ENCODE data around the gene RNF144A. TPM values are rescaled to one million over a fixed set of nuclear protein-coding genes. Genes with fewer than 3 reads are reported as not detected.

Gene RNF144A
- total RNA-seq, 1 experiment from 2014 or later: 10.6 TPM

DNA sequence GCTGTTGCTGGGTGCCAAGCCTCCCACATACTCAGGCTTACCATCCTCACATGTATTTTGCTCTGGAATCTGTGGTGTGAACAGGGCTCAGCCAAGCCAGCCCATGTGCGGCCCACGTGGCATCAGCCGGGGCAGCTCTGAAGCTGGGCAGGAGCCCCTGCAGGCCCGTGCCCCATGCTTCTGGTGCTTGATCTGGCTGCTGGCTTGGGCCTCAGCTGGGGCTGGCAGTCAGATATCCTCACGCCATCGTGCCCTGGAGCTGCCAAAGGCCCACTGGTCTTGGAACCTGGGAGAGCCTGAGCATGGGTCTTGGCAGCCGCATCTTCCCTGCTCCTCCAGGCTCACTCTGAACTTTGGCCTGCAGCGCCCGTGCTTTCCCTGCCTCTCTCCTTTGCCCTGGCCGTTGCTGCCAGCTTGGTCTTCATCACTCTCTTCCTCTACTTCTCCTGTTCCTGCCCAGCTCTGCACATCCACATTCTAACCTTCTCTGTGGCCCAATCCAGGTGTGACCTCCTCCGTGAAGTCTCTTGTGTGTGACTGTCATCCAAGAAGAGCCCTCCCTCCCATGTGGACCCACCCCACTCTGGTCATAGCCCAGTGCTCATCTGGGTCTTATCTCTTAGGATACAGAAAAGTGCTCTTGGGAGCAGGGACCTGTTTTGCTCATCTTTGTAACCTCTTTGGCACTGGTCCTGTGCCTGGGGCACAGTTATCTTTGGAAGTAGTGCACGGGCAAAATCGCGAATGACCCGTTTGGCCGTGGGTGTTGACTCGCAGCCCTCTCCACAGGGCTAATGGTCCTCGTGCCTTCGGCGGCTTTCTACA lies 116.1 kb downstream of the RNF144A start:
- no peak overlapping the region for H3K18ac ChIP-seq (ENCODE audit: insufficient read length, low read depth, low read length)
- no peak overlapping the region for H3K56ac ChIP-seq (ENCODE audit: insufficient read length, low read depth, low read length)
- no peak overlapping the region for H3K9ac ChIP-seq (ENCODE audit: extremely low read depth, insufficient read length, low read length)
- no peak overlapping the region for H3K23ac ChIP-seq (ENCODE audit: insufficient read length, low read depth, low read length)
- no peak overlapping the region for H2BK20ac ChIP-seq (ENCODE audit: low read depth, low read length, poor library complexity, severe bottlenecking)
- no peak overlapping the region; a peak in 1 of 7 replicates for H3K27ac Mint-ChIP-seq
- no peaks in the 10 kb centered on the region for H3K23me2 ChIP-seq (ENCODE audit: insufficient read length, low read depth, low read length, poor library complexity, severe bottlenecking)
- H3K14ac ChIP-seq (ENCODE audit: insufficient read depth, low read length): no peak overlapping the region
- no peaks in the 10 kb centered on the region for H3K9me3 ChIP-seq (ENCODE audit: control insufficient read depth, low read depth, low read length)
- H4K91ac ChIP-seq (ENCODE audit: insufficient read length, low read depth, low read length): no peak overlapping the region
- H3K4ac ChIP-seq (ENCODE audit: low read depth, low read length): no peak overlapping the region
- H2BK12ac ChIP-seq (ENCODE audit: insufficient read length, low read depth, low read length): no peak overlapping the region
- no peak overlapping the region for H3K4me3 Mint-ChIP-seq
- H2AFZ ChIP-seq (ENCODE audit: low read length): no peak overlapping the region
- no peak overlapping the region for H3K4me2 ChIP-seq (ENCODE audit: insufficient read depth, insufficient read length, low read length)
- no peaks in the 10 kb centered on the region for H3K79me1 ChIP-seq (ENCODE audit: insufficient read depth, low read depth, low read length, poor library complexity, severe bottlenecking)
- no peaks in the 10 kb centered on the region for H4K20me1 ChIP-seq (ENCODE audit: control insufficient read depth, insufficient read depth, insufficient read length)
- no peak overlapping the region for H2BK120ac ChIP-seq (ENCODE audit: low read depth, low read length, poor library complexity, severe bottlenecking)
- H3K27ac ChIP-seq (ENCODE audit: insufficient read length, low read depth, low read length): no peak overlapping the region
- no peak overlapping the region for H4K5ac ChIP-seq (ENCODE audit: insufficient read length, low read depth, low read length)
- no peak overlapping the region for H3T11ph ChIP-seq (ENCODE audit: low read length)
- no peaks in the 10 kb centered on the region; the same call in 1 of the 2 replicates for H3K27me3 Mint-ChIP-seq (ENCODE audit: low read depth)
- no peak for DNase-seq
- no peaks in the 10 kb centered on the region for H3K9me3 Mint-ChIP-seq
- no CpG with 5 or more reads among the region's 20 CpGs for WGBS (ENCODE audit: extremely low coverage, insufficient read length, low lambda C conversion rate)
- no peaks in the 10 kb centered on the region for H3K4me1 ChIP-seq (ENCODE audit: insufficient read depth, low read length)
- no peak overlapping the region for H2BK15ac ChIP-seq (ENCODE audit: low read depth, low read length)
- H3K79me2 ChIP-seq (ENCODE audit: insufficient read depth, low read length): no peaks in the 10 kb centered on the region
- H2AK5ac ChIP-seq (ENCODE audit: insufficient read length, low read length): no peak overlapping the region
- H4K8ac ChIP-seq (replicated peaks; ENCODE audit: insufficient read length, low read depth, low read length): no peak overlapping the region
- no peaks in the 10 kb centered on the region for H3K27me3 ChIP-seq (ENCODE audit: insufficient read depth, low read length)
- no peaks in the 10 kb centered on the region; a peak in 1 of 4 replicates for H3K4me1 Mint-ChIP-seq
- H3K36me3 Mint-ChIP-seq (ENCODE audit: insufficient read depth in 1 of 3, low read depth in 3 of 3): peaks cover 4 to 18% (median 4%) of the 10 kb centered on the region in 3 experiments
- H2BK5ac ChIP-seq (ENCODE audit: insufficient read length, low read length): no peak overlapping the region
- TF ChIP-seq CTCF (conservative IDR thresholded peaks at IDR 0.05): no peak

Measured in H9 (cell line).